Hepatocyte (in vitro differentiated cells): ENCODE measurements around the gene SLC16A3. TPM values are rescaled to one million over a fixed set of nuclear protein-coding genes. Genes with fewer than 3 reads are reported as not detected.

Experiments
- DNase-seq: peaks from one replicate; pipeline ENCODE4 v3.0.0-alpha.2; 2016; ENCODE audit warnings: low spot score
- H2AFZ ChIP-seq: fragments of 200-600 bp; sonication (generic); 2 replicates; pipeline ENCODE4 v1.6.0; 2016; ENCODE audit warnings: antibody characterized with exemption, mild to moderate bottlenecking
- H3K27ac ChIP-seq: fragments of 200-600 bp; sonication (generic); 2 replicates; pipeline ENCODE4 v1.5.1; 2016; ENCODE audit warnings: mild to moderate bottlenecking
- H3K27me3 ChIP-seq: fragments of 200-600 bp; sonication (generic); 2 replicates; pipeline ENCODE4 v1.6.1; 2016
- H3K36me3 ChIP-seq: fragments of 200-600 bp; sonication (generic); replicated peaks from 2 replicates; pipeline ENCODE4 v1.5.1; 2016; ENCODE audit warnings: low read depth; ENCODE audit not compliant: insufficient read depth
- H3K4me1 ChIP-seq: fragments of 200-600 bp; sonication (generic); 2 replicates; pipeline ENCODE4 v1.5.1; 2016; ENCODE audit warnings: mild to moderate bottlenecking, moderate library complexity; ENCODE audit not compliant: insufficient read depth
- H3K4me2 ChIP-seq: fragments of 200-600 bp; sonication (generic); 2 replicates; pipeline ENCODE4 v1.6.0; 2016
- H3K4me3 ChIP-seq: fragments of 200-600 bp; sonication (generic); 2 replicates; pipeline ENCODE4 v1.5.1; 2016; ENCODE audit warnings: mild to moderate bottlenecking
- H3K79me2 ChIP-seq: fragments of 200-600 bp; sonication (generic); 2 replicates; pipeline ENCODE4 v1.6.0; 2017; ENCODE audit warnings: mild to moderate bottlenecking
- H3K9me2 ChIP-seq: fragments of 200-600 bp; sonication (generic); replicated peaks from 2 replicates; pipeline ENCODE4 v1.6.0; 2017; ENCODE audit warnings: mild to moderate bottlenecking; ENCODE audit not compliant: insufficient read depth
- H3K9me3 ChIP-seq: fragments of 200-600 bp; sonication (generic); 2 replicates; pipeline ENCODE4 v1.5.1; 2016; ENCODE audit warnings: low read depth, mild to moderate bottlenecking
- H4K20me1 ChIP-seq: fragments of 200-600 bp; sonication (generic); 2 replicates; pipeline ENCODE4 v1.6.0; 2016; ENCODE audit warnings: mild to moderate bottlenecking; ENCODE audit not compliant: insufficient read depth, poor library complexity, severe bottlenecking
- EZH2 ChIP-seq: fragments of 200-600 bp; sonication (generic); IDR thresholded peaks from 2 replicates; pipeline ENCODE4 v1.6.1; 2016; ENCODE audit warnings: antibody characterized with exemption, mild to moderate bottlenecking, borderline replicate concordance
- EZH2phosphoT487 ChIP-seq: fragments of 200-600 bp; sonication (generic); IDR thresholded peaks from one replicate; pipeline ENCODE4 v1.6.1; 2018; ENCODE audit warnings: antibody characterized with exemption, mild to moderate bottlenecking, low read depth, moderate library complexity; ENCODE audit not compliant: unreplicated experiment, severe bottlenecking
- WGBS: methylation state at CpG from one replicate; pipeline ENCODE4 v1.1.6; 2016; ENCODE audit warnings: low lambda C conversion rate; ENCODE audit errors: missing lambda C conversion rate; 5-methylcytosine and 5-hydroxymethylcytosine counted together
- polyA plus RNA-seq: library from polyadenylated mRNA; unstranded; fragments of >200 nt; fragmentation: Nextera tagmentation; extraction: Ambion mirVana; gene quantifications from 2 replicates; pipeline ENCODE4 v1.2.1, GENCODE V29; 2016
- total RNA-seq: library from RNA; depleted of rRNA; stranded (reverse); fragments of >200 nt; gene quantifications from 2 replicates; pipeline ENCODE4 v1.2.3, GENCODE V29; 2014
- TF ChIP-seq, protein P1 (sequence below): fragments of 200-600 bp; sonication (generic); IDR thresholded peaks from 2 replicates; pipeline ENCODE4 v1.5.1; 2016; ENCODE audit warnings: antibody characterized with exemption, mild to moderate bottlenecking; ENCODE audit not compliant: poor library complexity

SLC16A3 gene
- total and polyA plus RNA-seq, 2 experiments from 2014 or later = 125 to 290 TPM

DNA sequence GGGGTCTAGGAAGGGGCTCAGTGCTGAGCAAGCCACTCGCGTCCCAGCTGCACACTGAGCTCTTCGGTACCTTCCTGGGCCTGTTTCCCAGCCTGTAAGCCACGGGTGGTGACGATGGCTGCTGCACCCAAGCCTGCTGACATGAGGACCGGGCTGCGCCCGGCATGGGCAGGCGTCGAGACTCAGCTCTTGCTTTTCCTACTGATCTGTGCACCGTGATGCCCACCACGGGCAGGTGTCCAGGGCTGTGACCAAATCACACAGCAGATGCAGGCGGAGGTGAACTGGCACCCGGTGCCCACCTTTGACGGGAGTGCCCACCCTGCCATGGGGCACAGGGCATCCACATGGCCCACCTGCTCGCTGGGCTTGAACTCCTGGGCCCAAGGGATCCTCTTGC, 34.1 kb upstream of the SLC16A3 start:
- TF ChIP-seq, protein P1, sequence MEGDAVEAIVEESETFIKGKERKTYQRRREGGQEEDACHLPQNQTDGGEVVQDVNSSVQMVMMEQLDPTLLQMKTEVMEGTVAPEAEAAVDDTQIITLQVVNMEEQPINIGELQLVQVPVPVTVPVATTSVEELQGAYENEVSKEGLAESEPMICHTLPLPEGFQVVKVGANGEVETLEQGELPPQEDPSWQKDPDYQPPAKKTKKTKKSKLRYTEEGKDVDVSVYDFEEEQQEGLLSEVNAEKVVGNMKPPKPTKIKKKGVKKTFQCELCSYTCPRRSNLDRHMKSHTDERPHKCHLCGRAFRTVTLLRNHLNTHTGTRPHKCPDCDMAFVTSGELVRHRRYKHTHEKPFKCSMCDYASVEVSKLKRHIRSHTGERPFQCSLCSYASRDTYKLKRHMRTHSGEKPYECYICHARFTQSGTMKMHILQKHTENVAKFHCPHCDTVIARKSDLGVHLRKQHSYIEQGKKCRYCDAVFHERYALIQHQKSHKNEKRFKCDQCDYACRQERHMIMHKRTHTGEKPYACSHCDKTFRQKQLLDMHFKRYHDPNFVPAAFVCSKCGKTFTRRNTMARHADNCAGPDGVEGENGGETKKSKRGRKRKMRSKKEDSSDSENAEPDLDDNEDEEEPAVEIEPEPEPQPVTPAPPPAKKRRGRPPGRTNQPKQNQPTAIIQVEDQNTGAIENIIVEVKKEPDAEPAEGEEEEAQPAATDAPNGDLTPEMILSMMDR = no peak
- TF ChIP-seq EZH2phosphoT487 (no peak), EZH2 (no peak)
- Histone ChIP-seq H2AFZ (no peak overlapping the region), H4K20me1 (no peaks in the 10 kb centered on the region), H3K4me3 (no peak overlapping the region), H3K4me1 (no peaks in the 10 kb centered on the region), H3K4me2 (no peak overlapping the region), H3K36me3 (no peaks in the 10 kb centered on the region), H3K9me3 (no peaks in the 10 kb centered on the region), H3K27me3 (no peaks in the 10 kb centered on the region), H3K79me2 (no peaks in the 10 kb centered on the region), H3K27ac (no peak overlapping the region), H3K9me2 (no peaks in the 10 kb centered on the region)
- 98% methylated on average over 16 of the region's 16 CpGs for WGBS
- no peak for DNase-seq

DNA sequence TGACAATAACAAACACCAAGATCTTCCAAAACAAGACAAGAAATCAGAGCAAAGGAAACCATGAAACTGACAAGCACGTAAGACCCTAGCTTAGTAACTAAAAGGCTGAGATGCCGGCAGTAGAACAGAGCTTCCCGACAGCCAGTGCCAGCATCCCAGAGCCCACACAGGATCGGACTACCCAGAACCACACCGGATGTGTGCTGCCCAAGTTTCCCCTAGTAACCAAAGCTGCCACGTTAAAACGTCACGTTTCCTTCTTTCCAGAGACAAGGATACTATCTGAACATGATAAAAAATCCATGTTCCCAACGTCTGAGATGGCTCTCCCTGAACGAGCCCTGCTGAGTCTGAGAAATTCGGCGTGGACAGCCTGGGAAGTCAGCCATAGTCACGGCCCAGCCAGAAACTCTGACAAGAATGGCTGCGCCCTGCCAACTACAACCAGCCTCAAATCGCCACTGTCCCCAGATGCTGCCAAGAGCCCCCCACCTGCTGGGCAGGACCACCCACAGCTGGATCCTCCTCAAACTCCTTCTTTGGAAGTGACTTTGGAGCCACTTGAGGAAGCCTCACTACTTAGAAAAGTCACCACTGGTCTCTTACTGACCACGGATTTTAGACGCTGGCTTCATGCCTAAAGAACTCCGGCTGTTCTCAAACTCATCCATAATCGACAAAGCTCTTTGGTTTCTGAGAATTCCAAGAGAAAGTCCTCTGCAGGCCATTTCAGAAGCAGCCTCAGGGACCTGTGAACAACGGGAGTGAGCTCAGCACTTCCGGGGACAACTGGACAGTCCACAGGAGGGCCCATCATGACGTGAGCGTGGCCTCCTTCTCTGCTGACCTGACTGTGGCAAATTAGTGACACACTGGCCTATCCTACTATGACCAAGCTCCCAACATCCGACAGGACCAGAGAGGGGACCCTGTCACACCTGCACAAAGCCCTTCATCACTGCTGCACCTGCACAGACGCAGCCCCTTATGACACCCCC, 32.9 kb upstream of the SLC16A3 start:
- no peak overlapping the region for H3K4me3 ChIP-seq
- no peak overlapping the region for H3K4me2 ChIP-seq
- H4K20me1 ChIP-seq = no peaks in the 10 kb centered on the region
- 94% methylated on average over 25 of the region's 25 CpGs for WGBS
- no peak for DNase-seq
- no peaks in the 10 kb centered on the region for H3K36me3 ChIP-seq
- H2AFZ ChIP-seq = no peak overlapping the region
- no peaks in the 10 kb centered on the region for H3K4me1 ChIP-seq
- no peak overlapping the region for H3K27ac ChIP-seq
- no peaks in the 10 kb centered on the region for H3K9me3 ChIP-seq
- TF ChIP-seq EZH2 (no peak), EZH2phosphoT487 (no peak)
- TF ChIP-seq, protein P1 = no peak
- H3K79me2 ChIP-seq = no peaks in the 10 kb centered on the region
- no peaks in the 10 kb centered on the region for H3K27me3 ChIP-seq
- H3K9me2 ChIP-seq = no peaks in the 10 kb centered on the region

DNA sequence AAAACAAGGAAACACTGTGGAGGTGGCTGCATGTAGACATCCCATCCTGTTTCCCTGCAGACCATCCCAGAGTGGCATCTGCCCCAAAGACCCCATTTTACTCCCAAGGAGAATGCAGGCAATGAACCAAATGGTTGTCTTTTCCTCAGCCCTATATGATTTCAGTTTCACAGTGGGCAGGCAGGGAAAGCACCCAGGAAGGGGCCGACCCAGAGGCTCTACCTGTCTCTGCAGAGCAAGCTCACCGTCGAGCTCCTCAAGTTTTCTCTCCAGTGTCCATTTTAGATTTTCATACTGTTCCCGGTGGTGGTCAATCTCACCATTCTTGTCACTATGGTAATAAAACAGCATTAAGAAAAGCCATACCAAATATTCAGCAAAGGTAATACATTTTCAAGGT, 30.8 kb upstream of the SLC16A3 start:
- Histone ChIP-seq H2AFZ (no peak overlapping the region), H3K79me2 (no peaks in the 10 kb centered on the region), H3K4me2 (no peak overlapping the region), H3K4me1 (no peaks in the 10 kb centered on the region), H4K20me1 (no peaks in the 10 kb centered on the region), H3K27ac (no peak overlapping the region), H3K9me2 (no peaks in the 10 kb centered on the region), H3K4me3 (no peak overlapping the region), H3K9me3 (no peaks in the 10 kb centered on the region), H3K36me3 (no peaks in the 10 kb centered on the region), H3K27me3 (no peaks in the 10 kb centered on the region)
- TF ChIP-seq EZH2 (no peak), EZH2phosphoT487 (no peak)
- TF ChIP-seq, protein P1 = no peak
- no peak for DNase-seq
- 98% methylated on average over 4 of the region's 4 CpGs for WGBS
